Stomach (tissue), 9 donors: ENCODE data around the gene RNPEPL1. TPM values are rescaled to one million over a fixed set of nuclear protein-coding genes. Genes with fewer than 3 reads are reported as not detected.

Source experiments
- DNase-seq, 2 donors: peaks; one replicate each; pipeline versions ENCODE4 v3.0.0 to v3.0.0-alpha.2; 2013 to 2019
- H3K27ac ChIP-seq, 5 donors: fragments of 200-600 bp in 4 of 5; sonication (generic) in 4 of 5; one replicate each; pipeline ENCODE4 v1.5.1; 2013 to 2019; ENCODE audit warnings: mild to moderate bottlenecking in 1 of 5, moderate library complexity in 1 of 5
- H3K27me3 ChIP-seq, 3 donors: fragments of 200-600 bp; sonication (generic); one replicate each; pipeline ENCODE4 v1.5.1; 2017 to 2019; ENCODE audit warnings: mixed run types in 1 of 3
- H3K36me3 ChIP-seq, 4 donors: fragments of 200-600 bp; sonication (generic); 1 replicate in 3 of 4; 2 replicates in 1 of 4; pipeline ENCODE4 v1.5.1; 2016 to 2019
- H3K4me1 ChIP-seq, 4 donors: fragments of 200-600 bp; sonication (generic); one replicate each; pipeline ENCODE4 v1.5.1; 2016 to 2019
- H3K4me3 ChIP-seq, 4 donors: fragments of 200-600 bp; sonication (generic) in 3 of 4; one replicate each; pipeline ENCODE4 v1.5.1; 2016 to 2019; ENCODE audit warnings: mild to moderate bottlenecking in 1 of 4
- H3K9me3 ChIP-seq, 4 donors: fragments of 200-600 bp; sonication (generic); one replicate each; pipeline ENCODE4 v1.5.1; 2016 to 2019
- CTCF ChIP-seq, 7 experiments: fragments of 450-650 bp in 4 of 7; fragments of 200-600 bp in 3 of 7; sonication (generic) in 3 of 7; IDR thresholded peaks; one replicate each; pipeline ENCODE4 v1.5.1; 2016 to 2019; ENCODE audit warnings: antibody characterized with exemption in 7 of 7, control low read depth in 2 of 7, mild to moderate bottlenecking in 1 of 7
- EP300 ChIP-seq: sonication (generic); formaldehyde crosslinking; IDR thresholded peaks from one replicate; pipeline ENCODE4 v1.6.1; 2017; ENCODE audit warnings: antibody characterized with exemption
- POLR2A ChIP-seq, 4 donors: fragments of 450-650 bp; IDR thresholded peaks; one replicate each; pipeline ENCODE4 v1.6.1; 2016; ENCODE audit warnings: antibody characterized with exemption in 4 of 4, control low read depth in 2 of 4, mild to moderate bottlenecking in 1 of 4, moderate library complexity in 1 of 4
- POLR2AphosphoS5 ChIP-seq, 3 donors: sonication (generic); formaldehyde crosslinking; IDR thresholded peaks; one replicate each; pipeline ENCODE4 v1.6.1; 2016; ENCODE audit warnings: antibody characterized with exemption in 3 of 3
- WGBS, 5 donors: extraction: QIAGEN DNeasy Blood & Tissue Kit in 3 of 5; methylation state at CpG; one replicate each; pipeline versions ENCODE4 v1.1.5 to v1.1.7; 2013 to 2018; 5-methylcytosine and 5-hydroxymethylcytosine counted together
- intact Hi-C: fragments of 100-400 bp; cut with DNase I; formaldehyde crosslinking; loops from one replicate; pipeline ENCODE4 v1.15.1; 2023; ENCODE audit warnings: low total_unique reads
- polyA plus RNA-seq, 3 donors: library from polyadenylated mRNA; stranded (reverse); fragments of 200-250 nt; gene quantifications; one replicate each; pipeline ENCODE4 v1.2.3, GENCODE V29; 2013
- total RNA-seq, 5 donors: library from RNA; depleted of rRNA; stranded (reverse); fragments of >200 nt; gene quantifications; one replicate each; pipeline versions ENCODE4 v1.1.0 to v1.2.3, GENCODE V29; 2014 to 2016
- donor health status: healthy with polysubstance abuse.
- donor health status: Bipolar disorder and iron deficiency.
- donor health status: healthy.

RNPEPL1 gene
- total and polyA plus RNA-seq, 8 donors, result 32.7 to 196 (median 124) TPM

GRCh38 chr2:240564561-240565332 is 3.5 kb upstream of the RNPEPL1 start:
- H3K4me1 ChIP-seq, result peaks cover 52 to 82% (median 71%) of the 10 kb centered on the region in 4 donors
- H3K36me3 ChIP-seq, result peaks cover 0 to 3% (median 0%) of the 10 kb centered on the region in 4 donors
- peak in 2 of 3 donors; percentile 75 for TF ChIP-seq POLR2AphosphoS5 (IDR thresholded peaks at IDR 0.05)
- TF ChIP-seq POLR2A (IDR thresholded peaks at IDR 0.05), result no peak
- TF ChIP-seq CTCF (IDR thresholded peaks at IDR 0.05), result peak in 1 of 7 experiments; percentile 15
- DNase-seq, result peak in 1 of 2 donors; percentile 67
- 48 to 65% (median 61%) methylated on average over 10 of the region's 10 CpGs for WGBS, 5 donors
- H3K27ac ChIP-seq, result peak overlapping the region; percentile 87 to 98 (median 96)
- peak overlapping the region in 1 of 4 donors; percentile 78 for H3K4me3 ChIP-seq
- H3K27me3 ChIP-seq, result no peaks in the 10 kb centered on the region
- intact Hi-C loops, result no loop called here
- no peaks in the 10 kb centered on the region for H3K9me3 ChIP-seq

- intact Hi-C loops, result no loop called here
- H3K9me3 ChIP-seq, result no peaks in the 10 kb centered on the region
- TF ChIP-seq POLR2AphosphoS5 (IDR thresholded peaks at IDR 0.05), result peak in 2 of 3 donors; percentile 83 to 88
- no peak for TF ChIP-seq POLR2A (IDR thresholded peaks at IDR 0.05)
- H3K27ac ChIP-seq, result peak overlapping the region; percentile 87 to 98 (median 96)
- DNase-seq, result peak; percentile 91 to 95
- H3K4me3 ChIP-seq, result peak overlapping the region; percentile 66 to 78 (median 73)
- H3K27me3 ChIP-seq, result no peaks in the 10 kb centered on the region
- H3K36me3 ChIP-seq, result peaks cover 0 to 3% (median 0%) of the 10 kb centered on the region in 4 donors
- 24 to 45% (median 30%) methylated on average over 5 to 26 of the region's 26 CpGs for WGBS, 5 donors
- H3K4me1 ChIP-seq, result peaks cover 57 to 87% (median 74%) of the 10 kb centered on the region in 4 donors
These were observed 2.7 kb upstream of the RNPEPL1 start for GRCh38 chr2:240565333-240566202.

- H3K4me1 ChIP-seq, result peaks cover 61 to 93% (median 81%) of the 10 kb centered on the region in 4 donors
- peak overlapping the region; percentile 95 to 98 (median 96) for H3K27ac ChIP-seq
- DNase-seq, result peak; percentile 97
- H3K36me3 ChIP-seq, result peaks cover 0 to 7% (median 1%) of the 10 kb centered on the region in 4 donors
- no peaks in the 10 kb centered on the region for H3K9me3 ChIP-seq
- WGBS, 5 donors, result 5 to 18% (median 7%) methylated on average over 15 to 53 of the region's 53 CpGs
- peak overlapping the region; percentile 66 to 78 (median 73) for H3K4me3 ChIP-seq
- intact Hi-C loops, result no loop called here
- TF ChIP-seq POLR2A (IDR thresholded peaks at IDR 0.05) (no peak), EP300 (no peak), CTCF (IDR thresholded peaks at IDR 0.05) (peak in 5 of 7 experiments; percentile 57 to 99 (median 94)), POLR2AphosphoS5 (IDR thresholded peaks at IDR 0.05) (peak; percentile 8 to 86 (median 83))
- H3K27me3 ChIP-seq, result no peaks in the 10 kb centered on the region
These were observed 1.8 kb upstream of the RNPEPL1 start for GRCh38 chr2:240566203-240567136.

DNA sequence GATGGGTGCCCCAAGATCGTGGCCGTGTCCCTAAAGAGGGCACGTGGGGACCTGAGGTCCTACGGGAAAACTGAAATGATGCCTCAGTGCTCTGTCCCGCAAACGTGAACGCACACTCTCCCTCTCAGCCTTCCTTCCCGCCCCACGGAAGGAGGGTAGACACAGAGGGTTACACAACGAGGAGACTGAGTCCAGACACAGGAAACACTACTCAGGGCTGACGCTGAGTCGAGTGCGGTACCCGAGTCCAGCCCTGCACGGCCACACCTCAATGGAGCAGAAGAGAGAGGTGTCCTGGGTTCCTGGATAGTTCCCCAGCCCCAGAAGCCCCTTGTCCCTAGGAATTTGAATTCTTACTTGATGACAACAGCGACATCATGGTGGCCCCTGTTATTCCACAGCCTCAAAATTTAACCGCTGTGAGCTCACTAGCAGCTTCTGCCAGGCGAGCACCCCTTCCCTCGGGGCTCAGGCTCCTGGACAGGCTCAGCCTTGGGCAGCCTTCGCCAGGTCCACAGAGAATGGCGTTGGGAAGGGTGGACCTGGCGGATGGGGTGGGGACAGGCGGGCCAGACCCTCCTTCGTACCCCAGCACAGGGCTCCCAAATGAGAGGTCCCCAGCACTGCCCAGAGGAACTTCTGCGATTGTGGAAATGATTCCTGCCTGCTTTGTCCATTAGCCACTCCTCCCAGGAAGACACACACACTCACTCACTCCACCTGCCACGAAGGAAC is 980 bp upstream of the RNPEPL1 start:
- no peaks in the 10 kb centered on the region for H3K9me3 ChIP-seq
- H3K4me3 ChIP-seq, result peak overlapping the region; percentile 66 to 78 (median 73)
- WGBS, 5 donors, result 19 to 31% (median 22%) methylated on average over 20 to 26 of the region's 26 CpGs
- DNase-seq, result peak in 1 of 2 donors; percentile 42
- peaks cover 54 to 92% (median 80%) of the 10 kb centered on the region in 4 donors for H3K4me1 ChIP-seq
- TF ChIP-seq POLR2AphosphoS5 (IDR thresholded peaks at IDR 0.05) (peak in 1 of 3 donors; percentile 38), POLR2A (IDR thresholded peaks at IDR 0.05) (no peak), EP300 (no peak), CTCF (IDR thresholded peaks at IDR 0.05) (no peak)
- H3K36me3 ChIP-seq, result peaks cover 2 to 15% (median 4%) of the 10 kb centered on the region in 4 donors
- H3K27ac ChIP-seq, result peak overlapping the region; percentile 95 to 98 (median 96)
- no peaks in the 10 kb centered on the region for H3K27me3 ChIP-seq
- intact Hi-C loops, result no loop called here
